ENCODE results near the gene B4GAT1. TPM values are rescaled to one million over a fixed set of nuclear protein-coding genes. Genes with fewer than 3 reads are reported as not detected.

Gene B4GAT1
- total and polyA plus RNA-seq, 2 of the 13 experiments (the other 11 are each of a cell fraction or from before 2014, with no cell fraction given): 40.4 to 109 TPM

DNA sequence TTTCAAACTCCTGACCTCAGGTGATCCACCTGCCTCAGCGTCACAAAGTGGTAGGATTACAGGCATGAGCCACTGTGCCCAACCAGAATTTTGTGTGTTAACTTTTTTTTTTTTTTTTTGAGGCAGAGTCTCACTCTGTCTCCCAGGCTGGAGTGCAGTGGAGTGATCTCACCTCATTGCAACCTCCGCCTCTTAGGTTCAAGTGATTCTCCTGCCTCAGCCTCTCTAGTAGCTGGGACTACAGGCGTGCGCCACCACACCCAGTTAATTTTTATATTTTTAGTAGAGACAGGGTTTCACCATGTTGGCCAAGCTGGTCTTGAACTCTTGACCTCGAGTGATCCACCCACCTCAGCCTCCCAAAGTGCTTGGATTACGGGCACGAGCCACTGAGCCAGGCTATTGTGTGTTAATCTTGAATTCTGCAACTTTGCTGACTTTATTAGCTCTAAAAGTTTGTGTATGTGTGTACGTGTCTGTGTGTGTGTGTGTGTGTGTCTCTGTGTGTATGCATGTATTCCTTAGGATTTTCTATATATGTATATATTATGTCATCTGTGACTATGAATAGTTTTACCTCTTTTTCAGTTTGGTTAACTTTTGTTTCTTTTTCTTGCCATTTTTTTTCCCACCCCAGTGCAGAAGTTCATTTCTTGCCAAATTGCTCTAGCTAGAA lies 3.3 kb upstream of the B4GAT1 start (continued):
- TF ChIP-seq, protein P1, sequence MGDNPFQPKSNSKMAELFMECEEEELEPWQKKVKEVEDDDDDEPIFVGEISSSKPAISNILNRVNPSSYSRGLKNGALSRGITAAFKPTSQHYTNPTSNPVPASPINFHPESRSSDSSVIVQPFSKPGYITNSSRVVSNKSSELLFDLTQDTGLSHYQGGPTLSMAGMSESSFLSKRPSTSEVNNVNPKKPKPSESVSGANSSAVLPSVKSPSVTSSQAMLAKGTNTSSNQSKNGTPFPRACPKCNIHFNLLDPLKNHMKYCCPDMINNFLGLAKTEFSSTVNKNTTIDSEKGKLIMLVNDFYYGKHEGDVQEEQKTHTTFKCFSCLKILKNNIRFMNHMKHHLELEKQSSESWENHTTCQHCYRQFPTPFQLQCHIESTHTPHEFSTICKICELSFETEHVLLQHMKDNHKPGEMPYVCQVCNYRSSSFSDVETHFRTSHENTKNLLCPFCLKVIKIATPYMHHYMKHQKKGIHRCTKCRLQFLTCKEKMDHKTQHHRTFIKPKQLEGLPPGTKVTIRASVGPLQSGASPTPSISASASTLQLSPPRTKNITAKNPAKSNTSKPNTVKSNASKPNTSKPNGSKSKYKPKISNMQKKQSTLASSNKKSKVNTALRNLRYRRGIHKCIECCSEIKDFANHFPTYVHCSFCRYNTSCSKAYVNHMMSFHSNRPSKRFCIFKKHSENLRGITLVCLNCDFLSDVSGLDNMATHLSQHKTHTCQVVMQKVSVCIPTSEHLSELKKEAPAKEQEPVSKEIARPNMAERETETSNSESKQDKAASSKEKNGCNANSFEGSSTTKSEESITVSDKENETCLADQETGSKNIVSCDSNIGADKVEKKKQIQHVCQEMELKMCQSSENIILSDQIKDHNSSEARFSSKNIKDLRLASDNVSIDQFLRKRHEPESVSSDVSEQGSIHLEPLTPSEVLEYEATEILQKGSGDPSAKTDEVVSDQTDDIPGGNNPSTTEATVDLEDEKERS (CRISPR knock-in tag; IDR thresholded peaks at IDR 0.05): peak; percentile 70; the same call in 1 of the 2 replicates
- TF ChIP-seq, protein P2, sequence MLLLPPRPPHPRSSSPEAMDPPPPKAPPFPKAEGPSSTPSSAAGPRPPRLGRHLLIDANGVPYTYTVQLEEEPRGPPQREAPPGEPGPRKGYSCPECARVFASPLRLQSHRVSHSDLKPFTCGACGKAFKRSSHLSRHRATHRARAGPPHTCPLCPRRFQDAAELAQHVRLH (CRISPR knock-in tag; IDR thresholded peaks at IDR 0.05; ENCODE audit: borderline replicate concordance, low read depth): 0 out of 2 replicates have a peak, but pooled peaks have one; percentile 1
- TF ChIP-seq, protein P3, sequence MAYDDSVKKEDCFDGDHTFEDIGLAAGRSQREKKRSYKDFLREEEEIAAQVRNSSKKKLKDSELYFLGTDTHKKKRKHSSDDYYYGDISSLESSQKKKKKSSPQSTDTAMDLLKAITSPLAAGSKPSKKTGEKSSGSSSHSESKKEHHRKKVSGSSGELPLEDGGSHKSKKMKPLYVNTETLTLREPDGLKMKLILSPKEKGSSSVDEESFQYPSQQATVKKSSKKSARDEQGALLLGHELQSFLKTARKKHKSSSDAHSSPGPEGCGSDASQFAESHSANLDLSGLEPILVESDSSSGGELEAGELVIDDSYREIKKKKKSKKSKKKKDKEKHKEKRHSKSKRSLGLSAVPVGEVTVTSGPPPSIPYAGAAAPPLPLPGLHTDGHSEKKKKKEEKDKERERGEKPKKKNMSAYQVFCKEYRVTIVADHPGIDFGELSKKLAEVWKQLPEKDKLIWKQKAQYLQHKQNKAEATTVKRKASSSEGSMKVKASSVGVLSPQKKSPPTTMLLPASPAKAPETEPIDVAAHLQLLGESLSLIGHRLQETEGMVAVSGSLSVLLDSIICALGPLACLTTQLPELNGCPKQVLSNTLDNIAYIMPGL (CRISPR knock-in tag; IDR thresholded peaks at IDR 0.05; ENCODE audit: borderline replicate concordance in 1 of 2, low read depth in 1 of 2): 0 out of 4 replicates have a peak, but pooled peaks of 1 of the 2 experiments have one; percentile 12
- TF ChIP-seq SP140L (CRISPR knock-in tag; IDR thresholded peaks at IDR 0.05; ENCODE audit: borderline replicate concordance) (0 out of 2 replicates have a peak, but pooled peaks have one; percentile 5), SP4 (CRISPR knock-in tag; IDR thresholded peaks at IDR 0.05) (0 out of 2 replicates have a peak, but pooled peaks have one; percentile 27), CHD4 (IDR thresholded peaks at IDR 0.05; ENCODE audit: borderline replicate concordance, low read length) (peak; percentile 22; the same call in 1 of the 2 replicates), ZMYM3 (CRISPR knock-in tag; IDR thresholded peaks at IDR 0.05) (peak; percentile 76; the same call in 1 of the 2 replicates), ZNF441 (CRISPR knock-in tag; IDR thresholded peaks at IDR 0.05; ENCODE audit: borderline replicate concordance) (0 out of 2 replicates have a peak, but pooled peaks have one; percentile 11), JUNB (CRISPR knock-in tag; IDR thresholded peaks at IDR 0.05; ENCODE audit: borderline replicate concordance) (0 out of 2 replicates have a peak, but pooled peaks have one; percentile 10), ARNT2 (CRISPR knock-in tag; IDR thresholded peaks at IDR 0.05; ENCODE audit: low read depth) (0 out of 2 replicates have a peak, but pooled peaks have one; percentile 5), ZBTB20 (CRISPR knock-in tag; IDR thresholded peaks at IDR 0.05; ENCODE audit: borderline replicate concordance, low read depth) (0 out of 2 replicates have a peak, but pooled peaks have one; percentile 62)
- TF ChIP-seq, protein P4, sequence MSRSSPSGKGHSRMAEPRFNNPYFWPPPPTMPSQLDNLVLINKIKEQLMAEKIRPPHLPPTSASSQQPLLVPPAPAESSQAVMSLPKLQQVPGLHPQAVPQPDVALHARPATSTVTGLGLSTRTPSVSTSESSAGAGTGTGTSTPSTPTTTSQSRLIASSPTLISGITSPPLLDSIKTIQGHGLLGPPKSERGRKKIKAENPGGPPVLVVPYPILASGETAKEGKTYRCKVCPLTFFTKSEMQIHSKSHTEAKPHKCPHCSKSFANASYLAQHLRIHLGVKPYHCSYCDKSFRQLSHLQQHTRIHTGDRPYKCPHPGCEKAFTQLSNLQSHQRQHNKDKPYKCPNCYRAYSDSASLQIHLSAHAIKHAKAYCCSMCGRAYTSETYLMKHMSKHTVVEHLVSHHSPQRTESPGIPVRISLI (CRISPR knock-in tag; IDR thresholded peaks at IDR 0.05; ENCODE audit: borderline replicate concordance): peak; percentile 65; the same call in 1 of the 2 replicates
